Panc1 (cell line): Measurements from ENCODE around the gene HIGD1C. TPM values are rescaled to one million over a fixed set of nuclear protein-coding genes. Genes with fewer than 3 reads are reported as not detected.

ENCODE experiments used
- ATAC-seq: fragments of 200-7000 bp; cut with Tn5 transposase; 2 replicates; pipeline ENCODE4 v1.9.1; 2020; ENCODE audit warnings: mild to moderate bottlenecking, moderate library complexity
- BruUV-seq: library from RNA; stranded (reverse); fragments of 400-500 nt; replicated peaks from 2 replicates; lab custom pipeline; 2021; lab: Mats Ljungman, UMichigan
- CTCF ChIA-PET: fragments of 300-600 bp; sonication (Branson Sonifier 250); formaldehyde crosslinking; loops from one replicate; lab custom pipeline; 2022; ENCODE audit warnings: antibody characterized with exemption; lab: Charles Lee
- POLR2A ChIA-PET: fragments of 300-600 bp; sonication (Branson Sonifier 250); formaldehyde crosslinking; loops from one replicate; lab custom pipeline; 2022; ENCODE audit warnings: antibody characterized with exemption; lab: Charles Lee
- DNase-seq: peaks from one replicate; pipeline ENCODE4 v3.0.0-alpha.2; 2010; ENCODE audit warnings: low read depth, low spot score
- H3K27ac ChIP-seq: 2 replicates; pipeline ENCODE4 v1.5.1; 2011; ENCODE audit warnings: mild to moderate bottlenecking, low read length, inconsistent platforms
- H3K27me3 ChIP-seq: fragments of 200-500 bp; sonication (Bioruptor generic); 2 replicates; pipeline ENCODE4 v1.6.0; 2014; ENCODE audit warnings: low read length, inconsistent platforms; ENCODE audit not compliant: control insufficient read depth, insufficient read depth
- H3K36me3 ChIP-seq: fragments of 200-500 bp; sonication (Bioruptor generic); 2 replicates; pipeline ENCODE4 v1.5.1; 2014; ENCODE audit warnings: inconsistent platforms, mild to moderate bottlenecking, low read length, moderate library complexity; ENCODE audit not compliant: control insufficient read depth, insufficient read depth
- H3K4me1 ChIP-seq: 2 replicates; pipeline ENCODE4 v1.5.1; 2011; ENCODE audit warnings: inconsistent platforms, mild to moderate bottlenecking, low read length, moderate library complexity; ENCODE audit not compliant: control insufficient read depth, insufficient read depth
- H3K4me3 ChIP-seq, 2 experiments: 2 replicates each; pipeline ENCODE4 v1.5.1; 2011 to 2012; ENCODE audit warnings: low read depth in 2 of 2, low read length in 2 of 2, mild to moderate bottlenecking in 2 of 2, inconsistent platforms in 1 of 2, moderate library complexity in 1 of 2
- H3K9me3 ChIP-seq: fragments of 200-500 bp; sonication (Bioruptor generic); 2 replicates; pipeline ENCODE4 v1.5.1; 2014; ENCODE audit warnings: low read depth, mild to moderate bottlenecking, inconsistent platforms, low read length, moderate library complexity; ENCODE audit not compliant: control insufficient read depth, insufficient read depth
- CTCF ChIP-seq: fragments of 450-650 bp; IDR thresholded peaks from 2 replicates; pipeline ENCODE4 v1.5.1; 2017; ENCODE audit warnings: mild to moderate bottlenecking
- POLR2AphosphoS5 ChIP-seq: IDR thresholded peaks from 2 replicates; pipeline ENCODE4 v1.6.1; 2012; ENCODE audit warnings: mild to moderate bottlenecking, low read depth, low read length, moderate library complexity
- SIN3A ChIP-seq: IDR thresholded peaks from 2 replicates; pipeline ENCODE4 v1.6.1; 2012; ENCODE audit warnings: low read depth, mild to moderate bottlenecking, low read length, moderate library complexity, borderline replicate concordance; ENCODE audit not compliant: insufficient read depth
- TCF7L2 ChIP-seq: IDR thresholded peaks from 2 replicates; pipeline ENCODE4 v1.6.1; 2011; ENCODE audit warnings: mild to moderate bottlenecking, low read depth, low read length, inconsistent platforms
- in situ Hi-C: cut with HindIII; loops from 2 replicates; pipeline ENCODE4 v1.10.0; 2016; ENCODE audit warnings: low sequenced_read_pairs, low pct_unique_long_range_greater_than_20kb
- intact Hi-C: fragments of 100-400 bp; cut with micrococcal nuclease; formaldehyde crosslinking; loops from one replicate; pipeline ENCODE4 v1.10.0; 2022; ENCODE audit not compliant: unreplicated experiment
- total RNA-seq: library from RNA; stranded (reverse); gene quantifications from one replicate; pipeline ENCODE4 v1.2.1, GENCODE V29; 2021; ENCODE audit not compliant: unreplicated experiment
- TF ChIP-seq, protein P1 (sequence below), 2 experiments: IDR thresholded peaks; 2 replicates each; pipeline ENCODE4 v1.6.1; 2011 to 2012; ENCODE audit warnings: low read depth in 2 of 2, control low read depth in 1 of 2, low read length in 1 of 2, mild to moderate bottlenecking in 1 of 2, moderate library complexity in 1 of 2; ENCODE audit not compliant: insufficient read depth in 1 of 2

The HIGD1C gene
- total RNA-seq, 1 experiment from 2014 or later, result not detected

DNA sequence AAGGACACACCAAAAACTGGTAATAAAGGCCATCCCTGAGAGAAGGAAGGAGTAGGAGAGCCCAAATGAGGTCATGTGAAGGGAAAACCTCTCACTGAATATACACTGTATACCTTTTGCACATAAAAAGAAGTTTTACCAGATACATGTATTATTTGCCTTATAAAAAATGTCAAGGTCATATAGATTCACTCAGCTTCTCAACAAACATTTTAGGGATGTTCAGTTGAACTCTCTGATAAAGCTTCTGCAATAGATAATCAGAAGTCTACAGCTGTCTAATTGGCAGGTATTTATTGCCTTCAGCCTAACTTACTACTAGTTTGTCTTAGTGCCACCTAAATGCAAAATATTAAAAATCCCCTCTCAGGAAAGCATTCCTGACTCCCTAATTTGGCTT, 65.1 kb downstream of the HIGD1C start:
- Histone ChIP-seq H3K4me3 (no peak overlapping the region), H3K36me3 (no peaks in the 10 kb centered on the region), H3K9me3 (no peaks in the 10 kb centered on the region), H3K27ac (no peak overlapping the region), H3K4me1 (no peaks in the 10 kb centered on the region), H3K27me3 (no peaks in the 10 kb centered on the region)
- no peak for TF ChIP-seq SIN3A
- no peak for TF ChIP-seq POLR2AphosphoS5
- TF ChIP-seq, protein P1, sequence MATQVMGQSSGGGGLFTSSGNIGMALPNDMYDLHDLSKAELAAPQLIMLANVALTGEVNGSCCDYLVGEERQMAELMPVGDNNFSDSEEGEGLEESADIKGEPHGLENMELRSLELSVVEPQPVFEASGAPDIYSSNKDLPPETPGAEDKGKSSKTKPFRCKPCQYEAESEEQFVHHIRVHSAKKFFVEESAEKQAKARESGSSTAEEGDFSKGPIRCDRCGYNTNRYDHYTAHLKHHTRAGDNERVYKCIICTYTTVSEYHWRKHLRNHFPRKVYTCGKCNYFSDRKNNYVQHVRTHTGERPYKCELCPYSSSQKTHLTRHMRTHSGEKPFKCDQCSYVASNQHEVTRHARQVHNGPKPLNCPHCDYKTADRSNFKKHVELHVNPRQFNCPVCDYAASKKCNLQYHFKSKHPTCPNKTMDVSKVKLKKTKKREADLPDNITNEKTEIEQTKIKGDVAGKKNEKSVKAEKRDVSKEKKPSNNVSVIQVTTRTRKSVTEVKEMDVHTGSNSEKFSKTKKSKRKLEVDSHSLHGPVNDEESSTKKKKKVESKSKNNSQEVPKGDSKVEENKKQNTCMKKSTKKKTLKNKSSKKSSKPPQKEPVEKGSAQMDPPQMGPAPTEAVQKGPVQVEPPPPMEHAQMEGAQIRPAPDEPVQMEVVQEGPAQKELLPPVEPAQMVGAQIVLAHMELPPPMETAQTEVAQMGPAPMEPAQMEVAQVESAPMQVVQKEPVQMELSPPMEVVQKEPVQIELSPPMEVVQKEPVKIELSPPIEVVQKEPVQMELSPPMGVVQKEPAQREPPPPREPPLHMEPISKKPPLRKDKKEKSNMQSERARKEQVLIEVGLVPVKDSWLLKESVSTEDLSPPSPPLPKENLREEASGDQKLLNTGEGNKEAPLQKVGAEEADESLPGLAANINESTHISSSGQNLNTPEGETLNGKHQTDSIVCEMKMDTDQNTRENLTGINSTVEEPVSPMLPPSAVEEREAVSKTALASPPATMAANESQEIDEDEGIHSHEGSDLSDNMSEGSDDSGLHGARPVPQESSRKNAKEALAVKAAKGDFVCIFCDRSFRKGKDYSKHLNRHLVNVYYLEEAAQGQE (IDR thresholded peaks at IDR 0.05; ENCODE audit: insufficient read depth in 1 of 2, low read depth in 2 of 2, low read length in 1 of 2), result no peak
- TF ChIP-seq TCF7L2, result no peak
- TF ChIP-seq CTCF, result no peak
- intact Hi-C loops, result no loop called here
- in situ Hi-C loops, result no loop called here
- CTCF ChIA-PET, result no interaction called here
- no peak for DNase-seq
- POLR2A ChIA-PET, result no interaction called here
- no peak for ATAC-seq
- BruUV-seq, result no TSS peak

DNA sequence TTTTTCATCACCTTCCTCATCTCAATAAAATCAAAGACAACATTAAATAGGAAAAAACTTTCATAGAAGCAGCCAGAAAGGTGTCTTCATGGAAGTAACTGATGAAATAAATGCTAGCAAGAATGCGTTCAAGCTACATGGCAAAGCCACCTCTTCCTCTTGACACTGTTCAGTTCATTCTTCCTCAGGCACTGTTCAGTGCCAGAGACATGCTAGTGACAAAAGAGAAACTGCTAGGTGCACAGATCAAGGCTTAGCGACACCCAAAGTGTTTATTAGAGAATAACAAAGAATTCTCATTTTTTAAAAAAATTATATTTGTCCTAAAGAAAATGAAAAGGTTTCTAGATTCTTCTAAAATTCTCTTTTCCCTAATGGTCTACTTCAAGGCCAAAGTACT, 66.6 kb downstream of the HIGD1C start:
- CTCF ChIA-PET, result interaction anchor here (0.7 kb wide), 1 partner anchor 63 kb away, joined by 7 read pairs; no protein-coding TSS in a partner anchor

More for the DNA sequence above, 66.6 kb downstream of the HIGD1C start:
- Histone ChIP-seq H3K4me3 (no peak overlapping the region), H3K9me3 (no peaks in the 10 kb centered on the region), H3K27ac (no peak overlapping the region), H3K36me3 (no peaks in the 10 kb centered on the region), H3K4me1 (peaks cover 6% of the 10 kb centered on the region), H3K27me3 (no peaks in the 10 kb centered on the region)
- in situ Hi-C loops, result no loop called here
- TF ChIP-seq SIN3A (no peak), TCF7L2 (no peak), POLR2AphosphoS5 (no peak), CTCF (no peak)
- TF ChIP-seq, protein P1 (IDR thresholded peaks at IDR 0.05; ENCODE audit: insufficient read depth in 1 of 2, low read depth in 2 of 2, low read length in 1 of 2), result no peak
- no TSS peak for BruUV-seq
- no peak for DNase-seq
- intact Hi-C loops, result no loop called here
- ATAC-seq, result no peak
- POLR2A ChIA-PET, result no interaction called here
